ENCODE measurements around the gene SYCE3.

Gene SYCE3

DNA sequence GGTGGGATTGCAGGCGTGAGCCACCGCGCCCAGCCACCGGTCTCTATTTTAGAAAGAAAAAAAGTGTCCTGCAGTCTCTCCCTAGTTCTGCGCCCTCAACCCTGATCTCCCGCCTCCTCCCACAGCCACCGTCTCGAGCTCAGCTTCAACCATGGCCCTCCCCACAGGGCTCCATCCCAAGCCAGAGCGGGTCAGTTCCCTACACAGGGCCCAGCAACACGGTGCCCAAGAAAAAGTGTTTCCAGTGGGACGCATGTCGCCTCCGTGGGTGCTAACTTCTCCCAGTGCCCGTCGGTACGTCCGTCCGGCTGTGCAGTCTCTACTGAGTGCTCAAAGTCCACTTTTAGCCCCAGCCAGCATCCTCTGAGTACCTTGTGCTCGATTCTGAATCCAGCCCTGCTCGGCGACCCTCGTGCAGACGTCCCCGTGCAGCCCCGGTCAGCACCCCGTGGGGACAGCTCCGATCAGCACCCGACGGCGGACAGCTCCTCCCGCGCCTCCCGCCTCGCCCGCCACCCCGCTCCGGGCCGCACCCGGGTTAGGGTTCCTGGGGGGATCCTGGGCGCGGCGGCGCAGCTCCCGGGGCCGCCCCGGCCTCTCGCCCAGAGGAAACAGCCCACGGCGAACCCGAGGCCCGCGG, 37.2 kb upstream of the SYCE3 start:
- peak; percentile 66 to 74 for ATAC-seq

DNA sequence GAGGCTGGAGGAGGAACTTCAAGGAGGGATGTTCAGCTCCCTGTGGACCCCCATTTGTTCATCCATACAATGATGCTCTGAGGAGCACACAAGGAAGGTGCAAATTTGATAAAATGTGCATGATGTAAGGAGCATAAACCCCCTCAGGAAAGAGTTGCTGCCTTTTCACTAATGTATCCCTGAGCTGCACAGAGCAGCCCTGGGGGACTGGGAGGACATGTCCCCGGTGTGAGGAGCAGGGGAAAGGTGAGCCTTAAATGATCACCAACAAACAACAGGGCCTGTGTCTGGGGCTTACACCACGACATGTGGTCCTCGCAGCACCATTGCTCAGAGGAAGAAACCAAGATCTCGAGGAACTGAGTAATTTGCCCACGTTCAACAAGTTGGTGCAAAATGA, 34.4 kb upstream of the SYCE3 start:
- no peak for ATAC-seq

GRCh38 chr22:50595189-50595588, 32.5 kb upstream of the SYCE3 start:
- ATAC-seq, result no peak

- ATAC-seq, result no peak
These were observed 24.7 kb upstream of the SYCE3 start for GRCh38 chr22:50587407-50587806.

DNA sequence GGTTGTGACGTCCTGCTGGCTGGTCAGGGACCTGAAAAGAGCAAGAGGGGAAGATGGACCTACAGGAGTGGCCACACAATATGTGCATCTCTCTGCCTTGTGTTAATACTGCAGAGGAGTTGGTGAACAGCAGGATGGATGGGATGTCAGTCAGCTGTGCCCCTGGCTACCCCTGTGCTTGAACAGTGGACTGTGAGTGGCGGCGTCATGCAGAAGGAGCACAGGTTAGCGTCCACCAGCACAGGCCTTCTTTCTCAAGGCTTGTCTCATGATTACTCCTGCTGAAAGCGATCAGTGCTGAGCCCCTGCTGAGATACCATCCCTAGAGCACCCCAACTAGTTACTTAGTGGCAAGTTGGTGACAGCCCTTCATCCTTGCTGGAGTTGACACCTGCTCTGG, 23.7 kb upstream of the SYCE3 start:
- no peak for ATAC-seq

DNA sequence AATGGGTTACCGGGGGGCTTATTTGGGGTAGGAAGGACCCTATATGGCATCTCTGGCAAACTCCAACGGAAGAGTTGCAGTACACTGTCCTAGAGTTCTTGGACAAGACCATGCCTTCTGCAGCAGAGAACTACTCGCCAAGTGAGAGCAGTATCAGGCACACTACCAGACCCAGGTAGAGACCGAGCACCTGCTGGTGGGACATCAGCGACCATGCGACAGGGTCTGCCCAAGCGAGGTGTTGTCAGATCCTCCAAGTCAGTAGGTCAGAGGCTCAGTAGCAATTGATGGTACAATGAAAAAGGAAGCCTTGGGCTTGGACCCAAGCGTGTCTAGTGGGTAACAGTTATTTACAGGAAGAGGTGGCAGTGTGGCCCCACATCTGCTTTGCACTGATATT, 23.1 kb upstream of the SYCE3 start:
- ATAC-seq, result no peak

GRCh38 chr22:50585238-50585637, 22.5 kb upstream of the SYCE3 start:
- ATAC-seq, result no peak

- no peak for ATAC-seq
These were observed 21.7 kb upstream of the SYCE3 start for GRCh38 chr22:50584106-50585096.

- peak; percentile 6 to 8 for ATAC-seq
These were observed 20.7 kb upstream of the SYCE3 start for GRCh38 chr22:50583294-50583861.

- peak; percentile 93 for ATAC-seq
These were observed 20.0 kb upstream of the SYCE3 start, which contains the start of gene CHKB for GRCh38 chr22:50582493-50583293. Gene CHKB, minus strand, starts transcription at chr22:50582849. Its CDS starts 68 bp downstream, at chr22:50582781.

DNA sequence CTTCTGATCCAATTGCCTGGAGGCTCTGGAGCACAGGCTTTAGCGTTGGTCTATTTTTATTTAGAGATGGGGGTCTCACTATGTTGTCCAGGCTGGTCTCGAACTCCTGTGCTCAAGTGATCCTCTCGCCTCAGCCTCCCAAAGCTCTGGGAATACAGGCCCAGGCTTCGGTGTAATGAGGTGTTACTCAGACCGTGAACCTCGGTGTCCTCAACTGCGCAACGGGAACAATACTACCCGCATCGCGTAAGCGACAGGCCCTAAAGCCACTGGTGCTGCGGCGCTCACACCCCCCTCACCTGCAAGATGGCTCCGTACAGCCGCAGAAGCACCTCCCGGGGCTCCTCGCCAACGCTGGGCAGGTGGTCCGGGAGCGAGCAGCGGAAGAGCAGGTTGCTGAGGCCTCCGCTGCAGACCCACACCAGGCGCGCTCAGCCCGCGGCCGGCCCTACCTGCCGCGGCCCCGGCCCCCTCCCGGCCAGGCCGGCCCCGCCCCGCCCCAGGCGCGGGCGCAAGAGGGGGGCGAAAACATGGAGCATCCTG, 19.3 kb upstream of the SYCE3 start:
- no peak for ATAC-seq

DNA sequence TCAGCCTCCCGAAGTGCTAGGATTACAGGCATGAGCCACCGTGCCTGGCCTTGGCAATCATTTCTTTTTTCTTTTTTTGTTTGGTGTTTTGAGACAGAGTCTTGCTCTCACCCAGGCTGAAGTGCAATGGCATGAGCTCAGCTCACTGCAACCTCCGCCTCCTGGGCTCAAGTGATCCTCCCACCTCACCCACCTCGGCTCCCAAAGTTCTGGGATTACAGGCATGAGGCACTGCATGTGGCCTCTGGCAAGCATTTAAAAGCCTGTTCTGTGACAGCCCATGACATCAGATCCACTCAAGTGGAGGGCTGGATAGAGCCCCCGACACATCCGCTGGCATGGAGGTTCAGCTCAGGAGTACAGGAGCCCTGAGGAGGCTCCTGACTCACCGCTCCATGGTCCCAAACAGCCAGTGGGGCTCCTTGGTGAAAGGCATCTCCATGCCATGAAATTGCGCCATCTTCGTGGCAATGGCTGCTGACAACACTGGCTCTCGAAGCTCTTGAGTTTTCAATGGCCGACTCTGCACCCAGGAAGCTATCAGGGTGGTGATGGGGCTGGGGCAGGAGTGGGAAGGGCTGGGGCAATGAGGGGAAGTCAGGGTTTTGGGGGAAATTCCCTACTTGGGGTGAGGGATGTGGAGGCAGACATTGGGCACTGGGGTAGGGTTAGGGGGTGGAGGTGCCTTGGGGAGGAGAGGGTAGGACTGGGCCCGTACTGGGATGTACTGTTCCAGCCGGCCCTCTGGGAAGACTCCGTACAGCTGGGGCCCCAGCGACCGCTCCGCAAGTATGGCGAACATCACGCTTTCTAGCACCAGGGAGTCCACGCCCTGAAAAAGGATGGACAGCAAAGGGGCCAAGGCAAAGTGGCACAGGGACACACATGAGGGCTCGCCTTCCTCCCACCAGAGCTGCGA, 18.6 kb upstream of the SYCE3 start:
- ATAC-seq, result no peak

GRCh38 chr22:50579752-50580151, 17.0 kb upstream of the SYCE3 start:
- ATAC-seq, result no peak

- no peak for ATAC-seq
These were observed 16.1 kb upstream of the SYCE3 start for GRCh38 chr22:50578776-50579310.

- ATAC-seq, result no peak
These were observed 15.5 kb upstream of the SYCE3 start, which contains the start of gene CPT1B for GRCh38 chr22:50577987-50578775. Gene CPT1B, minus strand, starts transcription at chr22:50578427. Its CDS starts 512 bp downstream, at chr22:50577915.

- ATAC-seq, result no peak
These were observed 14.9 kb upstream of the SYCE3 start for GRCh38 chr22:50577697-50577986.

GRCh38 chr22:50576806-50577696, 14.3 kb upstream of the SYCE3 start:
- ATAC-seq, result no peak

DNA sequence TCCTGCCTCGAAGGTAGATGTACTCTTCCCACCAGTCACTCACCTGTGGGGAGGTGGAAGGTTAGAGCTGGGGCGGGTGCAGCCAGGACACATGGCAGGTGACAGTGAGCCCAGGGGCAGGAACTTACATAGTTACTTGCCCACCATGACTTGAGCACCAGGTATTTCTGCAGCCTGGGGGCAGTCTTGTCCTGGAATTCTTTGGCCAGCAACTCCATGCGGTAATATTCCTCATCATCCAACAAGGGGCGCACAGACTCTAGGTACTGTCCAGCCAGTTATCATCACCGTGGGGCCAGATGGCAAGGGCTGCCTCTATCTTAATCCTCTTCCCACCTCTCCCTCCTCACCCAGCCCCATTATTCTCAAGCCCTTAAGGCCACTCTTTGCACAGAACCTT, 13.4 kb upstream of the SYCE3 start:
- ATAC-seq, result no peak

DNA sequence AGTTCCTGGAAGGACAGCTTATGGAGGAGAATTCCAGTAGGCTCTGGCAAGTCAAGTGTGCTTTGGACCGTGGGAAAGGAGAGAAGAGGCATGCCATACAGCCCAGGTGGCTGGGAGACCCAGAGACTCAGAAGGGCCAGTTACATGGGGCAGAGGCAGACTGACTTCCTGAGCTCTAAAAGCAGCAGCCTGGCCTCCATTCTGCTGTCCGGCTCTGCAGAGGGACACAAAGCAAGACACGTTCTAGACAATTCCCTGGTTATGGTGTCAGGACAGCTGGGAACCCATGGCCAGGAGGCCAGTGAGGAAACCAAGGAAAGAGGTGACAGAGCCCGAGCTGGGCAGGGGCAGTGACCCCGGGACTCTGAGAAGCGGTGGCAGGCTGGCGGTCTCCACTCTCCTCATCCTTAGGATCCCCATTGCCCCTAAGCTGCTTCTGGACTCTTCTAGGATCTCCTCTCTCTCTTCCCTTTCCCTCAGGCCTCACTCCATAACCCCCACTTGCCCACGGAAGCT, 12.8 kb upstream of the SYCE3 start:
- no peak for ATAC-seq
